BLaER1 treated with 17β-estradiol and CSF1 and Interleukin-3, amounts not matched to agents 10 nM and 100 nM (cell line): ENCODE data around the gene PCDHGA8.
"Not testable (repeated sequence)": the region's sequence is repeated elsewhere in the genome, so short reads cannot be mapped to it uniquely, and the experiment has no call there.

Source experiments
- H3K27ac ChIP-seq, 11 experiments: shearing (Covaris generic); formaldehyde crosslinking; 2 replicates each; pipeline ENCODE4 v1.8.1; 2022
- H3K27me3 ChIP-seq, 11 experiments: shearing (Covaris generic); formaldehyde crosslinking; 2 replicates each; pipeline ENCODE4 v1.8.1; 2022
- H3K36me3 ChIP-seq, 11 experiments: shearing (Covaris generic); formaldehyde crosslinking; 2 replicates each; pipeline ENCODE4 v1.8.1; 2022
- H3K4me1 ChIP-seq, 10 experiments: shearing (Covaris generic); formaldehyde crosslinking; 2 replicates each; pipeline ENCODE4 v1.8.1; 2022
- H3K4me2 ChIP-seq, 11 experiments: shearing (Covaris generic); formaldehyde crosslinking; 2 replicates each; pipeline ENCODE4 v1.8.1; 2022
- H3K4me3 ChIP-seq, 10 experiments: shearing (Covaris generic); formaldehyde crosslinking; 2 replicates each; pipeline ENCODE4 v1.8.1; 2022
- H3K9ac ChIP-seq, 11 experiments: shearing (Covaris generic); formaldehyde crosslinking; 2 replicates each; pipeline ENCODE4 v1.8.1; 2022
- H3K9me3 ChIP-seq, 11 experiments: shearing (Covaris generic); formaldehyde crosslinking; replicated peaks in 1 of 11; 2 replicates each; pipeline ENCODE4 v1.8.1; 2022
- H4K20me1 ChIP-seq, 11 experiments: shearing (Covaris generic); formaldehyde crosslinking; 2 replicates each; pipeline ENCODE4 v1.8.1; 2022
- Cebpa-rat ChIP-seq, 11 experiments: shearing (Covaris generic); IDR thresholded peaks; 2 replicates each; pipeline ENCODE4 v1.8.1; 2022

PCDHGA8 gene

GRCh38 chr5:141398608-141399007 is 6.2 kb downstream of the PCDHGA8 start:
- H3K9ac ChIP-seq = no peak overlapping the region
- no peak overlapping the region for H3K4me3 ChIP-seq
- no peaks in the 10 kb centered on the region for H3K36me3 ChIP-seq
- no peaks in the 10 kb centered on the region for H3K27me3 ChIP-seq
- H3K27ac ChIP-seq = no peak overlapping the region
- H4K20me1 ChIP-seq = no peaks in the 10 kb centered on the region
- H3K4me1 ChIP-seq = no peaks in the 10 kb centered on the region
- no peak overlapping the region for H3K4me2 ChIP-seq
- peaks cover 58 to 81% (median 66%) of the 10 kb centered on the region in 11 experiments for H3K9me3 ChIP-seq
- no peak for TF ChIP-seq Cebpa-rat (IDR thresholded peaks at IDR 0.05)

GRCh38 chr5:141399555-141400258 is 7.3 kb downstream of the PCDHGA8 start:
- Histone ChIP-seq H3K9ac (no peak overlapping the region), H3K4me1 (no peaks in the 10 kb centered on the region), H3K4me2 (no peak overlapping the region), H3K9me3 (peaks cover 47 to 81% (median 59%) of the 10 kb centered on the region in 11 experiments), H3K27me3 (no peaks in the 10 kb centered on the region), H3K27ac (no peak overlapping the region), H3K36me3 (no peaks in the 10 kb centered on the region), H4K20me1 (no peaks in the 10 kb centered on the region), H3K4me3 (0 out of 20 replicates have a peak overlapping the region, but pooled peaks of 1 of the 10 experiments have one; percentile 7)
- TF ChIP-seq Cebpa-rat (IDR thresholded peaks at IDR 0.05) = no peak

GRCh38 chr5:141402553-141403243 is 10.3 kb downstream of the PCDHGA8 start, which contains the start of gene PCDHGA9:
TSS of gene PCDHGA9 (plus strand) at chr5:141402778. CDS start at chr5:141402953, 175 bp downstream.
- Histone ChIP-seq H3K36me3 (no peaks in the 10 kb centered on the region), H3K4me3 (no peak within 1 kb of the TSS), H4K20me1 (no peaks in the 10 kb centered on the region), H3K27ac (no peak within 1 kb of the TSS), H3K4me1 (no peaks in the 10 kb centered on the region), H3K9ac (no peak within 1 kb of the TSS), H3K9me3 (peaks cover 37 to 66% (median 49%) of the 10 kb centered on the region in 11 experiments), H3K27me3 (no peaks in the 10 kb centered on the region), H3K4me2 (no peak within 1 kb of the TSS)
- TF ChIP-seq Cebpa-rat (IDR thresholded peaks at IDR 0.05) = no peak

GRCh38 chr5:141403387-141403786 is 11.0 kb downstream of the PCDHGA8 start:
- TF ChIP-seq Cebpa-rat (IDR thresholded peaks at IDR 0.05) = no peak
- Histone ChIP-seq H3K27me3 (no peaks in the 10 kb centered on the region), H3K27ac (no peak overlapping the region), H3K4me1 (no peaks in the 10 kb centered on the region), H3K9ac (no peak overlapping the region), H3K9me3 (peaks cover 40 to 66% (median 53%) of the 10 kb centered on the region in 11 experiments), H3K4me3 (no peak overlapping the region), H3K4me2 (no peak overlapping the region), H4K20me1 (no peaks in the 10 kb centered on the region), H3K36me3 (no peaks in the 10 kb centered on the region)

GRCh38 chr5:141407790-141408505 is 15.5 kb downstream of the PCDHGA8 start, which contains the start of gene PCDHGB6:
TSS of gene PCDHGB6 (plus strand) at chr5:141408021. CDS start at chr5:141408203, 182 bp downstream.
- not testable (repeated sequence) for H3K36me3 ChIP-seq, H3K4me1 ChIP-seq, H3K27me3 ChIP-seq, H3K9ac ChIP-seq, H4K20me1 ChIP-seq, H3K4me3 ChIP-seq, H3K27ac ChIP-seq, H3K4me2 ChIP-seq
- H3K9me3 ChIP-seq = peaks cover 36 to 60% (median 42%) of the 10 kb centered on the region in 11 experiments

- H3K9ac ChIP-seq = no peak overlapping the region
- no peak overlapping the region for H3K4me2 ChIP-seq
- H4K20me1 ChIP-seq = no peaks in the 10 kb centered on the region
- H3K4me1 ChIP-seq = peaks cover 0 to 6% (median 4%) of the 10 kb centered on the region in 10 experiments; a peak in 6 of 20 replicates
- H3K36me3 ChIP-seq = peaks cover 0 to 8% (median 0%) of the 10 kb centered on the region in 11 experiments; a peak in 1 of 22 replicates
- H3K4me3 ChIP-seq = peak overlapping the region in 1 of 10 experiments; percentile 19; a peak in 1 of 20 replicates
- H3K27me3 ChIP-seq = peaks cover 13 to 19% (median 17%) of the 10 kb centered on the region in 11 experiments
- peaks cover 38 to 57% (median 46%) of the 10 kb centered on the region in 11 experiments for H3K9me3 ChIP-seq
- TF ChIP-seq Cebpa-rat (IDR thresholded peaks at IDR 0.05) = no peak
- H3K27ac ChIP-seq = no peak overlapping the region
Observed at GRCh38 chr5:141409598-141410306, 17.3 kb downstream of the PCDHGA8 start.

GRCh38 chr5:141411575-141411974 is 19.1 kb downstream of the PCDHGA8 start:
- peaks cover 41 to 56% (median 49%) of the 10 kb centered on the region in 11 experiments for H3K9me3 ChIP-seq
- H4K20me1 ChIP-seq = no peaks in the 10 kb centered on the region
- peaks cover 16 to 33% (median 23%) of the 10 kb centered on the region in 11 experiments for H3K27me3 ChIP-seq
- H3K4me3 ChIP-seq = no peak overlapping the region
- peaks cover 0 to 21% (median 10%) of the 10 kb centered on the region in 10 experiments; a peak in 14 of 20 replicates for H3K4me1 ChIP-seq
- peaks cover 0 to 8% (median 0%) of the 10 kb centered on the region in 11 experiments; a peak in 1 of 22 replicates for H3K36me3 ChIP-seq
- no peak overlapping the region for H3K27ac ChIP-seq
- no peak overlapping the region for H3K9ac ChIP-seq
- H3K4me2 ChIP-seq = no peak overlapping the region
- TF ChIP-seq Cebpa-rat (IDR thresholded peaks at IDR 0.05) = no peak

- no peak for TF ChIP-seq Cebpa-rat (IDR thresholded peaks at IDR 0.05)
- Histone ChIP-seq H3K36me3 (peaks cover 0 to 8% (median 0%) of the 10 kb centered on the region in 11 experiments; a peak in 1 of 22 replicates), H3K27ac (no peak within 1 kb of the TSS), H3K4me1 (peaks cover 0 to 21% (median 10%) of the 10 kb centered on the region in 10 experiments; a peak in 14 of 20 replicates), H4K20me1 (no peaks in the 10 kb centered on the region), H3K27me3 (peaks cover 16 to 38% (median 24%) of the 10 kb centered on the region in 11 experiments), H3K9me3 (peaks cover 46 to 57% (median 49%) of the 10 kb centered on the region in 11 experiments), H3K4me2 (peak within 1 kb of the TSS; percentile 62 to 85 (median 76)), H3K9ac (peak within 1 kb of the TSS; percentile 41 to 72 (median 59); a peak in 20 of 22 replicates), H3K4me3 (peak within 1 kb of the TSS; percentile 53 to 69 (median 60))
Observed at GRCh38 chr5:141412854-141413539, 20.6 kb downstream of the PCDHGA8 start, which contains the start of gene PCDHGA10. TSS of gene PCDHGA10 (plus strand) at chr5:141412987. CDS start at chr5:141413176, 189 bp downstream.
